Ishikawa (cell line): ENCODE results near the gene RASA3.
A peak's percentile ranks its signal among the peaks of the same experiment; 100 is the strongest.

ENCODE experiments used
- CEBPB ChIP-seq: IDR thresholded peaks from 2 replicates; pipeline ENCODE4 v1.6.1; 2012
- CREB1 ChIP-seq: IDR thresholded peaks from 2 replicates; pipeline ENCODE4 v1.6.1; 2012; ENCODE audit warnings: low read depth
- EGR1 ChIP-seq: IDR thresholded peaks from 2 replicates; pipeline ENCODE4 v1.6.1; 2012
- FOXM1 ChIP-seq: IDR thresholded peaks from 2 replicates; pipeline ENCODE4 v1.6.1; 2012; ENCODE audit warnings: low read depth, borderline replicate concordance
- NFIC ChIP-seq: IDR thresholded peaks from 2 replicates; pipeline ENCODE4 v1.6.1; 2012
- REST ChIP-seq: IDR thresholded peaks from 2 replicates; pipeline ENCODE4 v1.6.1; 2012; ENCODE audit warnings: low read depth, mild to moderate bottlenecking
- TAF1 ChIP-seq: IDR thresholded peaks from 2 replicates; pipeline ENCODE4 v1.6.1; 2012; ENCODE audit warnings: low read depth, mild to moderate bottlenecking
- YY1 ChIP-seq: IDR thresholded peaks from 2 replicates; pipeline ENCODE4 v1.6.1; 2012; ENCODE audit warnings: low read depth
- TF ChIP-seq, protein P1 (sequence below): IDR thresholded peaks from 2 replicates; pipeline ENCODE4 v1.6.1; 2012
- TF ChIP-seq, protein P2 (sequence below): IDR thresholded peaks from 2 replicates; pipeline ENCODE4 v1.6.1; 2012

DNA sequence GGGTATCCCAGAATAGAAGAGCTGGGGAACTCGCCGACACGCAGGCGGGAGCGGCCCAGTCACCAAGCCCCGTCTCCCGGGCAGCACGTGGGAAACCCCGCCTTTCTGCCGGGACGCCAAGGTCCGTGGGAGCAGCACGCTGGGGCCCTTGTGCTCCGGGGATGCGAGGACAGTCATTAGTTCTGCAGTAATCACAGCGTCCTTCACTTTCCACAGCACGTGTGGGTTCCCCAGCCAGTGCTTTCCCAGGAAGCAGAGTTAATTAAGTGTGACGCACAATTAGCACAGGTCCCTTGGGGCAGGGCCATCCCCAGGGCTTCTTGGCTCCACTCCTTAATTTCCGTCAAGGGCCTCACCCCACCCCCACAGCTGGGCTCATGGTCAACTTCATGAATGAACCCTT lies 94.2 kb downstream of the RASA3 start:
- TF ChIP-seq CREB1 (no peak), EGR1 (no peak), YY1 (no peak), NFIC (peak; percentile 85), TAF1 (no peak), CEBPB (no peak), REST (no peak), FOXM1 (no peak)
- TF ChIP-seq, protein P1, sequence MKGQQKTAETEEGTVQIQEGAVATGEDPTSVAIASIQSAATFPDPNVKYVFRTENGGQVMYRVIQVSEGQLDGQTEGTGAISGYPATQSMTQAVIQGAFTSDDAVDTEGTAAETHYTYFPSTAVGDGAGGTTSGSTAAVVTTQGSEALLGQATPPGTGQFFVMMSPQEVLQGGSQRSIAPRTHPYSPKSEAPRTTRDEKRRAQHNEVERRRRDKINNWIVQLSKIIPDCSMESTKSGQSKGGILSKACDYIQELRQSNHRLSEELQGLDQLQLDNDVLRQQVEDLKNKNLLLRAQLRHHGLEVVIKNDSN, result no peak
- TF ChIP-seq, protein P2, sequence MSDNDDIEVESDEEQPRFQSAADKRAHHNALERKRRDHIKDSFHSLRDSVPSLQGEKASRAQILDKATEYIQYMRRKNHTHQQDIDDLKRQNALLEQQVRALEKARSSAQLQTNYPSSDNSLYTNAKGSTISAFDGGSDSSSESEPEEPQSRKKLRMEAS, result peak; percentile 74
